ENCODE data around the gene SPARCL1. TPM values are rescaled to one million over a fixed set of nuclear protein-coding genes. Genes with fewer than 3 reads are reported as not detected.

SPARCL1 gene
- total and polyA plus RNA-seq, 2 donors (not counting 3 experiments of a cell fraction or from before 2014, with no cell fraction given) = not detected

DNA sequence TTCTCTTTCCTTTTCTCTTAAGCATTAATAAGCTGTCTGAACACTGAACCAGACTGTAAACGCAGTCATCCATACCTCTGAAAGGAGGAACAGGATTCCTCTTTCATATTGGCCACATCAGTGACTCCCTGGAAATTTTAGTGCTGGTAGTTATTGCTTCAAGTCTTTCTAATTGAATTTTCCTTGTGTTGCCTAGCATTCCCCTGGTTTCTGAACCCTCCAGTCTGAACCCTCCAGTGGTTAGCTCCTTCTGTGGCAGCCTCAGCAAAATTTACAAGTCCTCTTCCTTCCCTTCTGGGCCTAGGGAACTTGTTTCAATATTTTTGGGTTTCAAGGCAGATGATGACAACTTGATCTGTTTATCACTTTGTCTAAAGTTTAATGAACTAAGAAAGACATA, 7.9 kb downstream of the SPARCL1 start:
- DNase-seq (ENCODE audit: low read depth, low spot score) (no peak), FAIRE-seq (no peak)
- H3K9me3 ChIP-seq (replicated peaks; ENCODE audit: control insufficient read depth, insufficient read depth, low read length) = no peaks in the 10 kb centered on the region
- H3K4me1 ChIP-seq (ENCODE audit: control insufficient read depth, extremely low read depth, insufficient read depth, low read length) = no peaks in the 10 kb centered on the region
- intact Hi-C loops (cut with micrococcal nuclease) (no loop called here), dilution Hi-C loops (cut with MboI; ENCODE audit: extremely low pct_ligation_motif_present, low sequenced_read_pairs) (no loop called here)
- peaks cover 0 to 5% of the 10 kb centered on the region in 2 experiments for H3K27me3 ChIP-seq (ENCODE audit: control insufficient read depth in 2 of 2, insufficient read depth in 2 of 2, low read length in 2 of 2)
- H3K79me2 ChIP-seq (ENCODE audit: control insufficient read depth, insufficient read depth, low read length) = no peaks in the 10 kb centered on the region
- H4K20me1 ChIP-seq (replicated peaks; ENCODE audit: control insufficient read depth, extremely low read depth, insufficient read depth, low read length) = no peaks in the 10 kb centered on the region
- CTCF ChIA-PET = no interaction called here
- H3K9ac ChIP-seq (replicated peaks; ENCODE audit: extremely low read depth, insufficient read depth, low read length) = no peak overlapping the region
- H3K9me1 ChIP-seq (replicated peaks; ENCODE audit: control insufficient read depth, extremely low read depth, insufficient read depth, low read length) = no peaks in the 10 kb centered on the region
- H3K4me3 ChIP-seq (replicated peaks in 1 of 3; ENCODE audit: insufficient read depth in 1 of 3, low read depth in 1 of 3, low read length in 3 of 3) = no peak overlapping the region
- TF ChIP-seq JUN (IDR thresholded peaks at IDR 0.05; ENCODE audit: borderline replicate concordance, insufficient read depth, insufficient read length, low read depth) (no peak), EZH2 (IDR thresholded peaks at IDR 0.05; ENCODE audit: borderline replicate concordance, low read depth, low read length, severe bottlenecking) (no peak), POLR2AphosphoS5 (IDR thresholded peaks at IDR 0.05; ENCODE audit: insufficient read depth, low read depth, low read length) (no peak), GATA2 (IDR thresholded peaks at IDR 0.05; ENCODE audit: insufficient read depth, insufficient read length, low read depth, low read length) (no peak), MYC (IDR thresholded peaks at IDR 0.05; ENCODE audit: low read depth, low read length) (no peak), POLR2A (IDR thresholded peaks at IDR 0.05; ENCODE audit: low read depth, low read length) (no peak), FOS (IDR thresholded peaks at IDR 0.05; ENCODE audit: borderline replicate concordance, insufficient read depth, low read length) (no peak)
- TF ChIP-seq, protein P1, sequence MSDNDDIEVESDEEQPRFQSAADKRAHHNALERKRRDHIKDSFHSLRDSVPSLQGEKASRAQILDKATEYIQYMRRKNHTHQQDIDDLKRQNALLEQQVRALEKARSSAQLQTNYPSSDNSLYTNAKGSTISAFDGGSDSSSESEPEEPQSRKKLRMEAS (IDR thresholded peaks at IDR 0.05; ENCODE audit: insufficient read depth, insufficient read length) = no peak
- TF ChIP-seq, protein P2, sequence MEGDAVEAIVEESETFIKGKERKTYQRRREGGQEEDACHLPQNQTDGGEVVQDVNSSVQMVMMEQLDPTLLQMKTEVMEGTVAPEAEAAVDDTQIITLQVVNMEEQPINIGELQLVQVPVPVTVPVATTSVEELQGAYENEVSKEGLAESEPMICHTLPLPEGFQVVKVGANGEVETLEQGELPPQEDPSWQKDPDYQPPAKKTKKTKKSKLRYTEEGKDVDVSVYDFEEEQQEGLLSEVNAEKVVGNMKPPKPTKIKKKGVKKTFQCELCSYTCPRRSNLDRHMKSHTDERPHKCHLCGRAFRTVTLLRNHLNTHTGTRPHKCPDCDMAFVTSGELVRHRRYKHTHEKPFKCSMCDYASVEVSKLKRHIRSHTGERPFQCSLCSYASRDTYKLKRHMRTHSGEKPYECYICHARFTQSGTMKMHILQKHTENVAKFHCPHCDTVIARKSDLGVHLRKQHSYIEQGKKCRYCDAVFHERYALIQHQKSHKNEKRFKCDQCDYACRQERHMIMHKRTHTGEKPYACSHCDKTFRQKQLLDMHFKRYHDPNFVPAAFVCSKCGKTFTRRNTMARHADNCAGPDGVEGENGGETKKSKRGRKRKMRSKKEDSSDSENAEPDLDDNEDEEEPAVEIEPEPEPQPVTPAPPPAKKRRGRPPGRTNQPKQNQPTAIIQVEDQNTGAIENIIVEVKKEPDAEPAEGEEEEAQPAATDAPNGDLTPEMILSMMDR (IDR thresholded peaks at IDR 0.05; ENCODE audit: extremely low read depth in 1 of 2, insufficient read depth in 1 of 2, low read depth in 1 of 2, low read length in 2 of 2) = no peak
- no TSS peak for BruUV-seq (replicated peaks)
- POLR2A ChIA-PET = no interaction called here
- H3K27ac ChIP-seq (ENCODE audit: insufficient read depth, low read depth, low read length) = no peak overlapping the region
- no peak overlapping the region for H3K4me2 ChIP-seq (ENCODE audit: insufficient read depth, low read length)
- no peaks in the 10 kb centered on the region for H3K36me3 ChIP-seq (ENCODE audit: control insufficient read depth in 2 of 2, extremely low read depth in 1 of 2, insufficient read depth in 2 of 2, low read length in 2 of 2)
- no peak overlapping the region for H2AFZ ChIP-seq (ENCODE audit: low read depth, low read length)

Data from endothelial cell of umbilical vein (primary cell).